K562 (cell line): ENCODE data around the gene KCNB1. TPM values are rescaled to one million over a fixed set of nuclear protein-coding genes. Genes with fewer than 3 reads are reported as not detected.

ENCODE experiments used
- ATAC-seq: fragments of 200-7000 bp; cut with Tn5 transposase; 3 replicates; pipeline ENCODE4 v1.9.1; 2020; ENCODE audit warnings: moderate library complexity
- BruUV-seq: library from RNA; stranded (reverse); fragments of 400-500 nt; replicated peaks from 2 replicates; lab custom pipeline; 2021; lab: Mats Ljungman, UMichigan
- CTCF ChIA-PET: fragments of 300-600 bp; formaldehyde crosslinking; extraction: SDS; loops from one replicate; lab custom pipeline; 2021; ENCODE audit warnings: low intra/inter-chr PET ratio; lab: Yijun Ruan, JAX
- POLR2A ChIA-PET: fragments of 300-600, 350-650 bp; sonication (Branson Sonifier 250); formaldehyde crosslinking; extraction: SDS; loops from one replicate; lab custom pipeline; 2021; ENCODE audit warnings: antibody characterized with exemption, inconsistent platforms; lab: Yijun Ruan, JAX
- DNase-seq, 4 experiments: peaks; one replicate each; pipeline versions ENCODE4 v3.0.0 to v3.0.0-alpha.2; 2011 to 2018; ENCODE audit warnings: low spot score in 3 of 4, mixed read lengths in 3 of 4; ENCODE audit errors: extremely low read depth in 1 of 4
- FAIRE-seq: peaks from 2 replicates; lab custom pipeline; 2011; peaks lifted over from hg19 to GRCh38; lab: Jason Lieb, UNC
- H2AFZ ChIP-seq: 2 replicates; pipeline ENCODE4 v1.6.0; 2011; ENCODE audit warnings: low read depth, low read length, control low read depth, inconsistent platforms
- H3K27ac ChIP-seq: fragments of 200-600 bp; 3 replicates; pipeline ENCODE4 v1.8.0; 2011; ENCODE audit warnings: low read depth, mild to moderate bottlenecking, control low read depth, inconsistent platforms, low read length, moderate library complexity, mixed read lengths; ENCODE audit errors: extremely low read depth
- H3K27me3 ChIP-seq, 2 experiments: fragments of 300-600 bp in 1 of 2; 2 replicates in 1 of 2; 3 replicates in 1 of 2; pipeline versions ENCODE4 v1.6.0 to v1.8.0; 2011; ENCODE audit warnings: inconsistent platforms in 2 of 2, low read length in 2 of 2, mild to moderate bottlenecking in 1 of 2, mixed read lengths in 1 of 2, moderate library complexity in 1 of 2; ENCODE audit not compliant: control insufficient read depth in 2 of 2, insufficient read depth in 2 of 2
- H3K36me3 ChIP-seq: fragments of 300-600 bp; 3 replicates; pipeline ENCODE4 v1.8.0; 2011; ENCODE audit warnings: mild to moderate bottlenecking, low read length, inconsistent platforms; ENCODE audit not compliant: control insufficient read depth, insufficient read depth
- H3K4me1 ChIP-seq, 2 experiments: fragments of 200-600 bp in 1 of 2; replicated peaks in 1 of 2; 2 replicates in 1 of 2; 3 replicates in 1 of 2; pipeline versions ENCODE4 v1.5.1 to v1.8.0; 2011; ENCODE audit warnings: inconsistent platforms in 2 of 2, low read length in 2 of 2, mild to moderate bottlenecking in 1 of 2, mixed read lengths in 1 of 2, moderate library complexity in 1 of 2; ENCODE audit not compliant: control insufficient read depth in 2 of 2, insufficient read depth in 2 of 2
- H3K4me2 ChIP-seq: 2 replicates; pipeline ENCODE4 v1.6.1; 2011; ENCODE audit warnings: low read length, control low read depth, inconsistent platforms, mixed read lengths; ENCODE audit not compliant: insufficient read depth
- H3K4me3 ChIP-seq: fragments of 200-600 bp; sonication (generic), shearing (Covaris generic); 2 replicates; pipeline ENCODE4 v1.5.1; 2016; ENCODE audit warnings: control low read depth, inconsistent platforms
- H3K79me2 ChIP-seq: fragments of 200-600 bp; 3 replicates; pipeline ENCODE4 v1.8.0; 2011; ENCODE audit warnings: low read length, inconsistent platforms; ENCODE audit not compliant: control insufficient read depth, insufficient read depth
- H3K9ac ChIP-seq, 2 experiments: 2 replicates each; pipeline versions ENCODE4 v1.6.0 to v1.6.1; 2011; ENCODE audit warnings: low read depth in 2 of 2, low read length in 2 of 2, control low read depth in 1 of 2, inconsistent platforms in 1 of 2, mild to moderate bottlenecking in 1 of 2, mixed read lengths in 1 of 2; ENCODE audit not compliant: insufficient read depth in 1 of 2
- H3K9me1 ChIP-seq: one replicate; pipeline ENCODE4 v1.6.0; 2011; ENCODE audit warnings: inconsistent platforms, mild to moderate bottlenecking, low read length, moderate library complexity; ENCODE audit not compliant: control insufficient read depth, insufficient read depth
- H3K9me3 ChIP-seq: replicated peaks from 2 replicates; pipeline ENCODE4 v1.5.1; 2011; ENCODE audit warnings: low read depth, low read length, inconsistent platforms; ENCODE audit not compliant: control insufficient read depth, insufficient read depth
- H4K20me1 ChIP-seq: replicated peaks from 2 replicates; pipeline ENCODE4 v1.6.1; 2011; ENCODE audit warnings: low read length, inconsistent platforms, mixed read lengths; ENCODE audit not compliant: control insufficient read depth, insufficient read depth
- FOXA1 ChIP-seq: fragments of 450-650 bp; IDR thresholded peaks from 2 replicates; pipeline ENCODE4 v1.6.1; 2016; ENCODE audit warnings: mild to moderate bottlenecking, borderline replicate concordance
- HCFC1 ChIP-seq: IDR thresholded peaks from 2 replicates; pipeline ENCODE4 v1.6.1; 2012; ENCODE audit warnings: low read depth, low read length, improper control_type of control experiment
- HIVEP1 ChIP-seq: fragments of 250-450 bp; sonication (Bioruptor Pico); IDR thresholded peaks from 2 replicates; pipeline ENCODE4 v1.4.0; 2020; ENCODE audit warnings: mild to moderate bottlenecking
- MCM2 ChIP-seq: fragments of 450-650 bp; IDR thresholded peaks from 2 replicates; pipeline ENCODE4 v1.6.1; 2017; ENCODE audit warnings: low read depth, mild to moderate bottlenecking
- TAF9B ChIP-seq: fragments of 450-650 bp; IDR thresholded peaks from 2 replicates; pipeline ENCODE4 v1.6.1; 2018; ENCODE audit warnings: mild to moderate bottlenecking; ENCODE audit not compliant: partially characterized antibody
- THRAP3 ChIP-seq: fragments of 450-650 bp; IDR thresholded peaks from 2 replicates; pipeline ENCODE4 v1.6.1; 2016; ENCODE audit warnings: mild to moderate bottlenecking, inconsistent platforms, borderline replicate concordance
- ZFP1 ChIP-seq: fragments of 450-650 bp; formaldehyde crosslinking; IDR thresholded peaks from 2 replicates; pipeline ENCODE4 v1.4.0; 2020; ENCODE audit warnings: mild to moderate bottlenecking, mixed read lengths
- ZNF695 ChIP-seq: fragments of 450-650 bp; formaldehyde crosslinking; IDR thresholded peaks from 2 replicates; pipeline ENCODE4 v1.4.0; 2020; ENCODE audit warnings: mild to moderate bottlenecking, moderate library complexity
- WGBS: fragments of 100-300 bp; shearing (Covaris generic); methylation state at CpG from one replicate; pipeline ENCODE4 v1.1.6; 2016; ENCODE audit warnings: low coverage, mixed read lengths; ENCODE audit not compliant: insufficient coverage; ENCODE audit errors: missing lambda C conversion rate; 5-methylcytosine and 5-hydroxymethylcytosine counted together
- in situ Hi-C: fragments of 300-500 bp; cut with MboI; formaldehyde crosslinking; loops from 4 replicates; pipeline ENCODE4 v1.15.0; 2018; ENCODE audit warnings: inconsistent platforms, mixed read lengths
- intact Hi-C: fragments of 100-400 bp; cut with micrococcal nuclease; formaldehyde crosslinking; loops from 2 replicates; pipeline ENCODE4 v1.14.2; 2022
- polyA plus RNA-seq, 8 experiments: library from polyadenylated mRNA; depleted of rRNA in 4 of 8; stranded (reverse) in 5 of 8; unstranded in 3 of 8; fragments of >200 nt; fragmentation: Nextera tagmentation in 2 of 8; fragmentation: Illumina TruSeq in 1 of 8; extraction: Ambion mirVana in 2 of 8; extraction: Trizol in 1 of 8; gene quantifications; 2 replicates each; pipeline versions ENCODE4 v1.2.1 to v1.2.3, GENCODE V29; 2011 to 2014; ENCODE audit warnings: inconsistent platforms in 1 of 8, missing spikeins in 1 of 8
- total RNA-seq, 7 experiments: library from RNA; depleted of rRNA in 6 of 7; stranded (reverse); fragments of >200 nt in 6 of 7; fragmentation: Illumina TruSeq in 2 of 7; extraction: Trizol in 2 of 7; gene quantifications; 2 replicates each; pipeline versions ENCODE4 v1.2.1 to v1.2.3, GENCODE V29; 2011 to 2021; ENCODE audit warnings: low replicate concordance in 1 of 7
- TF ChIP-seq, protein P1 (sequence below): fragments of 450-650 bp; formaldehyde crosslinking; IDR thresholded peaks from 2 replicates; pipeline ENCODE4 v1.4.0; 2020; ENCODE audit warnings: mild to moderate bottlenecking, moderate library complexity
- TF ChIP-seq, protein P2 (sequence below): fragments of 450-650 bp; IDR thresholded peaks from 2 replicates; pipeline ENCODE4 v1.6.1; 2018; ENCODE audit warnings: mild to moderate bottlenecking, low read depth; ENCODE audit not compliant: partially characterized antibody

KCNB1 gene
- total and polyA plus RNA-seq, 9 of the 15 experiments (the other 6 are each of a cell fraction or from before 2014, with no cell fraction given), result 0.01 to 0.06 TPM; not detected in 7

DNA sequence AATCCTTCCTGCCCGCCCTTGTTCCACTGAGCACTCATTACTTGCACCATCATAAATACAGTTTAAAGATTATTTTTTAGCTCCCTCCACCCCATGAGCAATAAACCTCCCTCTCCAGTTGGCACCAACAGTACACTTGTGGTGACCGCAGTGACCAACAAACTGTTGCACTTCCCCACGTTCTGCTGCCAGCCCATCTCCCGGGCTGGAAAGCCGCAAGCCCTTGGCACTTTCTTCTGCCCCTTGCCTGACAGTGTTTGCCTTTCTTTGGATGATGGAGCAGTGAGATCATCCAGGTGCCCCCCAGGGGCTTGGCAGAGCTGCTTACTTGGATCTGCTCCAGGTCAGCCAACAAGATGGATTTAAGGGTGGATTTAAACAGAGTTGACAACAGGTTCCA is 21.6 kb downstream of the KCNB1 start:
- Histone ChIP-seq H4K20me1 (no peaks in the 10 kb centered on the region), H3K9ac (no peak overlapping the region), H3K4me3 (no peak overlapping the region), H3K4me1 (no peaks in the 10 kb centered on the region), H3K9me3 (no peaks in the 10 kb centered on the region), H3K27ac (no peak overlapping the region), H3K9me1 (no peaks in the 10 kb centered on the region), H3K36me3 (no peaks in the 10 kb centered on the region), H2AFZ (no peak overlapping the region), H3K79me2 (no peaks in the 10 kb centered on the region), H3K27me3 (peaks cover 21 to 59% of the 10 kb centered on the region in 2 experiments; a peak in 4 of 5 replicates), H3K4me2 (no peak overlapping the region)
- FAIRE-seq (no peak), DNase-seq (no peak), ATAC-seq (no peak)
- no TSS peak for BruUV-seq
- in situ Hi-C loops, result no loop called here
- POLR2A ChIA-PET, result no interaction called here
- intact Hi-C loops, result no loop called here
- CTCF ChIA-PET, result no interaction called here
- TF ChIP-seq THRAP3 (no peak), TAF9B (no peak), MCM2 (no peak), ZFP1 (CRISPR knock-in tag) (no peak), HCFC1 (no peak), ZNF695 (CRISPR knock-in tag) (no peak), FOXA1 (no peak), HIVEP1 (CRISPR knock-in tag) (no peak)
- TF ChIP-seq, protein P1, sequence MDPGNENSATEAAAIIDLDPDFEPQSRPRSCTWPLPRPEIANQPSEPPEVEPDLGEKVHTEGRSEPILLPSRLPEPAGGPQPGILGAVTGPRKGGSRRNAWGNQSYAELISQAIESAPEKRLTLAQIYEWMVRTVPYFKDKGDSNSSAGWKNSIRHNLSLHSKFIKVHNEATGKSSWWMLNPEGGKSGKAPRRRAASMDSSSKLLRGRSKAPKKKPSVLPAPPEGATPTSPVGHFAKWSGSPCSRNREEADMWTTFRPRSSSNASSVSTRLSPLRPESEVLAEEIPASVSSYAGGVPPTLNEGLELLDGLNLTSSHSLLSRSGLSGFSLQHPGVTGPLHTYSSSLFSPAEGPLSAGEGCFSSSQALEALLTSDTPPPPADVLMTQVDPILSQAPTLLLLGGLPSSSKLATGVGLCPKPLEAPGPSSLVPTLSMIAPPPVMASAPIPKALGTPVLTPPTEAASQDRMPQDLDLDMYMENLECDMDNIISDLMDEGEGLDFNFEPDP (CRISPR knock-in tag), result no peak
- TF ChIP-seq, protein P2, sequence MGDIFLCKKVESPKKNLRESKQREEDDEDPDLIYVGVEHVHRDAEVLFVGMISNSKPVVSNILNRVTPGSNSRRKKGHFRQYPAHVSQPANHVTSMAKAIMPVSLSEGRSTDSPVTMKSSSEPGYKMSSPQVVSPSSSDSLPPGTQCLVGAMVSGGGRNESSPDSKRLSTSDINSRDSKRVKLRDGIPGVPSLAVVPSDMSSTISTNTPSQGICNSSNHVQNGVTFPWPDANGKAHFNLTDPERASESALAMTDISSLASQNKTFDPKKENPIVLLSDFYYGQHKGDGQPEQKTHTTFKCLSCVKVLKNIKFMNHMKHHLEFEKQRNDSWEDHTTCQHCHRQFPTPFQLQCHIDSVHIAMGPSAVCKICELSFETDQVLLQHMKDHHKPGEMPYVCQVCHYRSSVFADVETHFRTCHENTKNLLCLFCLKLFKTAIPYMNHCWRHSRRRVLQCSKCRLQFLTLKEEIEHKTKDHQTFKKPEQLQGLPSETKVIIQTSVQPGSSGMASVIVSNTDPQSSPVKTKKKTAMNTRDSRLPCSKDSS, result no peak
- TF ChIP-seq, all 486 proteins: peak for 0
- 0% methylated on average over 5 of the region's 5 CpGs for WGBS
